ENCODE data around the gene CLIP2. TPM values are rescaled to one million over a fixed set of nuclear protein-coding genes. Genes with fewer than 3 reads are reported as not detected.

Gene CLIP2
- total RNA-seq, 1 experiment from 2014 or later, result 21.6 TPM

DNA sequence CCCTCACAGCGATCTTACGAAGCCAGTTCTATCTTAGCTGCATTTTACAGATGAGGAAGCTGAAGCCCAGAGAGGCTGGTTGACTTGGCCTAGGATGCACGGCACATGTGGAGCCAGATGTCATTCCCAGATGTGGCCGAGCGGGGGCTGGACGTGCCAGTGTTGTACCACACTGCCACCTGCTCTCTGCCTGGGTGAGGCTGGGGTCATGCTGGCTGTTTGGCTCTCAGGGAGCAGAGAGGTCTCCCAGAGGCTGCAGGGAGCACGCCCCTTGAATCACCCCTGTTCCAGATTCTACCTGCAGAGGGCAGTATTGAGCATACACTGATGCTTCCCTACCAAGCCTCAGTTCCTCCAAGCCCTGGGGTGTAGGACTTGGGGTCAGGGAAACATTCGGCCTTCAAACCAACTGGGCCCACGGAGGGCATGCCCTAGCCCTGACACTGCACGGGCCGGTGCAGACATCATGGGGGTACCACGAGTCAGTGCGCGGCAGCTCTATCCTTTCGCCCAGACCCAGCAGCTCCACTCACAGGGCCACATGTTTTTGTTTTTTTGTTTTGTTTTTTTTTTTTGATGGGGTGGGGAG, 160.7 kb downstream of the CLIP2 start:
- Histone ChIP-seq H3K56ac (ENCODE audit: insufficient read length, low read depth, low read length) (no peak overlapping the region), H4K5ac (ENCODE audit: insufficient read length, low read depth, low read length) (no peak overlapping the region), H3K9ac (ENCODE audit: extremely low read depth, insufficient read length, low read length) (no peak overlapping the region), H4K91ac (ENCODE audit: insufficient read length, low read depth, low read length) (no peak overlapping the region), H3K23me2 (ENCODE audit: insufficient read length, low read depth, low read length, poor library complexity, severe bottlenecking) (no peaks in the 10 kb centered on the region), H2AK5ac (ENCODE audit: insufficient read length, low read length) (no peak overlapping the region), H3K18ac (ENCODE audit: insufficient read length, low read depth, low read length) (no peak overlapping the region), H4K8ac (replicated peaks; ENCODE audit: insufficient read length, low read depth, low read length) (no peak overlapping the region), H3K23ac (ENCODE audit: insufficient read length, low read depth, low read length) (no peak overlapping the region), H3K4me1 (ENCODE audit: insufficient read depth, low read length) (no peaks in the 10 kb centered on the region; the same call in 1 of the 2 replicates), H2BK15ac (ENCODE audit: low read depth, low read length) (no peak overlapping the region), H2BK12ac (ENCODE audit: insufficient read length, low read depth, low read length) (no peak overlapping the region), H2BK20ac (ENCODE audit: low read depth, low read length, poor library complexity, severe bottlenecking) (no peak overlapping the region), H2BK5ac (ENCODE audit: insufficient read length, low read length) (no peak overlapping the region), H3K27me3 (ENCODE audit: insufficient read depth, low read length) (no peaks in the 10 kb centered on the region), H3K4me2 (ENCODE audit: insufficient read depth, insufficient read length, low read length) (no peak overlapping the region), H2BK120ac (ENCODE audit: low read depth, low read length, poor library complexity, severe bottlenecking) (no peak overlapping the region), H4K20me1 (ENCODE audit: control insufficient read depth, insufficient read depth, insufficient read length) (no peaks in the 10 kb centered on the region), H2AFZ (ENCODE audit: low read length) (no peak overlapping the region), H3K79me1 (ENCODE audit: insufficient read depth, low read depth, low read length, poor library complexity, severe bottlenecking) (peaks cover under 1% of the 10 kb centered on the region), H3K14ac (ENCODE audit: insufficient read depth, low read length) (no peak overlapping the region), H3T11ph (ENCODE audit: low read length) (no peak overlapping the region), H3K27ac (ENCODE audit: insufficient read length, low read depth, low read length) (no peak overlapping the region), H3K4ac (ENCODE audit: low read depth, low read length) (no peak overlapping the region), H3K9me3 (ENCODE audit: control insufficient read depth, low read depth, low read length) (no peaks in the 10 kb centered on the region), H3K79me2 (ENCODE audit: insufficient read depth, low read length) (no peaks in the 10 kb centered on the region; the same call in 1 of the 2 replicates)
- H3K36me3 Mint-ChIP-seq (ENCODE audit: insufficient read depth in 1 of 3, low read depth in 3 of 3), result no peaks in the 10 kb centered on the region; a peak in 1 of 7 replicates
- peak; percentile 91 for DNase-seq
- H3K9me3 Mint-ChIP-seq, result peaks cover 0 to 6% of the 10 kb centered on the region in 2 experiments; a peak in 3 of 5 replicates
- TF ChIP-seq, protein P1, sequence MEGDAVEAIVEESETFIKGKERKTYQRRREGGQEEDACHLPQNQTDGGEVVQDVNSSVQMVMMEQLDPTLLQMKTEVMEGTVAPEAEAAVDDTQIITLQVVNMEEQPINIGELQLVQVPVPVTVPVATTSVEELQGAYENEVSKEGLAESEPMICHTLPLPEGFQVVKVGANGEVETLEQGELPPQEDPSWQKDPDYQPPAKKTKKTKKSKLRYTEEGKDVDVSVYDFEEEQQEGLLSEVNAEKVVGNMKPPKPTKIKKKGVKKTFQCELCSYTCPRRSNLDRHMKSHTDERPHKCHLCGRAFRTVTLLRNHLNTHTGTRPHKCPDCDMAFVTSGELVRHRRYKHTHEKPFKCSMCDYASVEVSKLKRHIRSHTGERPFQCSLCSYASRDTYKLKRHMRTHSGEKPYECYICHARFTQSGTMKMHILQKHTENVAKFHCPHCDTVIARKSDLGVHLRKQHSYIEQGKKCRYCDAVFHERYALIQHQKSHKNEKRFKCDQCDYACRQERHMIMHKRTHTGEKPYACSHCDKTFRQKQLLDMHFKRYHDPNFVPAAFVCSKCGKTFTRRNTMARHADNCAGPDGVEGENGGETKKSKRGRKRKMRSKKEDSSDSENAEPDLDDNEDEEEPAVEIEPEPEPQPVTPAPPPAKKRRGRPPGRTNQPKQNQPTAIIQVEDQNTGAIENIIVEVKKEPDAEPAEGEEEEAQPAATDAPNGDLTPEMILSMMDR (conservative IDR thresholded peaks at IDR 0.05), result peak; percentile 93
- H3K27me3 Mint-ChIP-seq (ENCODE audit: low read depth), result peaks cover 3% of the 10 kb centered on the region
- H3K4me1 Mint-ChIP-seq, result peaks cover 7% of the 10 kb centered on the region in 2 experiments
- H3K27ac Mint-ChIP-seq, result no peak overlapping the region; a peak in 2 of 7 replicates
- no peak overlapping the region for H3K4me3 Mint-ChIP-seq
- no CpG with 5 or more reads among the region's 15 CpGs for WGBS (ENCODE audit: extremely low coverage, insufficient read length, low lambda C conversion rate)

Measured in H9 (cell line).